HG03439 (cell line): ENCODE results near the gene NCR2.

ENCODE experiments used
- ATAC-seq: cut with Tn5 transposase; IDR thresholded peaks from one replicate; pipeline ENCODE4 v1.9.1; 2021; ENCODE audit warnings: mild to moderate bottlenecking, moderate library complexity; ENCODE audit not compliant: unreplicated experiment

Gene NCR2

DNA sequence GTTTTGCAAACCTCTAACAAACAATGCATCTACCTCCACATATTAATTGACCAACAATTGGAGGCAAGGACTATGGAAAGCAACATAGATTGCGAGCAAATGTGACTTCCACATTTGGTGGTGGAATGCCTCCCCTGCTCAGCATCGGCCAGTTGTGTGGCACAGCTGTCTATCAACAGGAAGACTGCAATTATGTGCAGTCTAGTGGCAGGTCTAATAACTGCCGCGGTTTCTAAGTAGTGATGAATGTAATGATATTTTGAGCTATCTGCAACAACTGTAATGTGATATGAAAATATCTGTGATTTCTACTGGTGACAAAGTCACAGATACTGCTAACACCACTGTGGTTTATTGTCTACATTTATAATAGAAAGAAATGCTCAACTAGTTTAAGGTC is 56.8 kb downstream of the NCR2 start:
- no peak for ATAC-seq

DNA sequence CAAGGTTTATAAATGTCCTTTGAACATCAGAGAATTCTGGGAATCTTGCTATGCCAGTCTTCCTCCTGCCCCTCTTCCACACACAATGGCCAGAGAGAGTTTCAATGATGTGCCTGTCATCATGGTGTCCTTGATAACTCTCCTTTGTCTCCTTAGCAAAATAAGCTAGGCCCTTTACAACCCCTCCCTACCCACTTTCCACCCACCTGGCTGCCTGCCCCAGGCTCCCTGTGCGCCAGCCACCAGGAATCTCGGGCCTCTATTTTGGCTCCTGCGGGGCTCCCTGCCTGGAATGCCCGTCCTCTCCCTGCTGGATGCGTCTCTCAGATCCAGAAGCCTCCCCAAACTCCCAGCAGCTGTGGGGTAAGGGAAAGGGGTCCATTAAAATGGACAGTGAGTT is 60.9 kb downstream of the NCR2 start:
- no peak for ATAC-seq

DNA sequence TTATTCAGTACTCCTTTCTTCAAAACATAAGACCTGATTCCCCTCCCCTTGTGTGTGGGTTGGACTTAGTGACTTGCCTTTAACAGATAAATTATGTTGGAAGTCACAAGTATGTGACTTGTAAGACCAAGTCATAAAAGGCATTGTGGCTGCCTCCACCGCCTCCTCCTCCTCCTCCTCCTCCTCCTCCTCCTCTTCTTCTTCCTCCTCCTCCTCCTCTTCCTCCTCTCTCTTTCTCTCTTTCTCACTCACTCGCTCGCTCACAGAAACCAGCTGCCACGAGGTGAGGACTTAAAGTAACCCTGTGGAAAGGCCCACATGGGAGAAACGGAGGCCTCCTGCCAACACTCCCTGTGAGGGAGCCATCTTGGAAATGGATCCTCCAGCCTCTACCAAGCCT is 64.0 kb downstream of the NCR2 start:
- no peak for ATAC-seq
